AG10803 (cell line): ENCODE measurements around the gene RABGAP1L.

Experiments used
- DNase-seq: peaks from one replicate; pipeline ENCODE4 v3.0.0; 2010; ENCODE audit warnings: low read depth
- H3K4me3 ChIP-seq: 2 replicates; pipeline ENCODE4 v1.5.1; 2011; ENCODE audit warnings: mild to moderate bottlenecking, low read length, control low read depth
- CTCF ChIP-seq: conservative IDR thresholded peaks from 2 replicates; pipeline ENCODE4 v1.5.1; 2011; ENCODE audit warnings: mild to moderate bottlenecking, low read length, control low read depth, inconsistent platforms

Gene RABGAP1L

GRCh38 chr1:174877208-174877673, 717.9 kb downstream of the RABGAP1L start:
- no peak for TF ChIP-seq CTCF
- no peak for DNase-seq
- no peak overlapping the region for H3K4me3 ChIP-seq

- no peak for TF ChIP-seq CTCF
- no peak for DNase-seq
- H3K4me3 ChIP-seq: no peak overlapping the region
Measured at GRCh38 chr1:174880171-174880570, 720.9 kb downstream of the RABGAP1L start.

DNA sequence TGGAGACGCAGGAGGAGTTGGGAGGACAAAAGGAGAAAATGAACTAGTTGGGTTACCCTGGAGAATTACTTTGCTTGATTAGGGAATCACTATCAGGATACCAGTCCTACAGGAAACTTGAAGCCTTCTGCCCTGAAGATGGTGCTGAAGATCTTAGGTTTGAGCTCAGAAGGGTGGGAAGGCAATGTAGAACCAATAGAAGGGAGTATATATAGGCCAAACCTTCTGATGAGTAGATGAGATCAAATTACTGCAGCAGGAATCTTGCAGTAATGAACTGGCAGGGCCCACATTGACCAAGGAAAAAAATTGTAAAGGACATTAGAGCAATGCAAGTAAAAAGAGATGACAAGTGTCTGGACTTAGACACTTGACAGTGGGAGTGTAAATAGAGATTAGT, 724.1 kb downstream of the RABGAP1L start:
- TF ChIP-seq CTCF: 0 out of 2 replicates have a peak, but pooled peaks have one; percentile 13
- peak; percentile 36 for DNase-seq
- no peak overlapping the region for H3K4me3 ChIP-seq

DNA sequence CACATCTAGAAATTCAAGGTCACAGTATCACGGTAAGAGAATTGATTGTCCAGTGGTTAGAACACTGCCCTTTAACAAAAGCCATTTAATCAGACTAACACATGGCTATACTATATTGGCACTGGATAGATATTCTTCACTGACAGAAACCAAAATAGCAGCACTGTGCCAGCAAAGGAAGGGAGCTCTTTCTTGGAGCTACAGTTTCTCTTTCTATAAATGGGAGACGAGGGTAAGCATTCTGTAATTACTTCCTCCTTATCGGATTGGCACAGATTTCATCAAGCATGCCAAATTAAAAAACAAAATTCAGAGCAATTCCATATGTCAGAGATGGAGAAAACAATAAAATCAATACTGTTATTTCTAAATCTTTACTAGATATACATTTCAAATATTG, 724.7 kb downstream of the RABGAP1L start:
- no peak for TF ChIP-seq CTCF
- DNase-seq: no peak
- no peak overlapping the region for H3K4me3 ChIP-seq

GRCh38 chr1:174884566-174884965, 725.2 kb downstream of the RABGAP1L start:
- H3K4me3 ChIP-seq: no peak overlapping the region
- no peak for TF ChIP-seq CTCF
- DNase-seq: no peak

DNA sequence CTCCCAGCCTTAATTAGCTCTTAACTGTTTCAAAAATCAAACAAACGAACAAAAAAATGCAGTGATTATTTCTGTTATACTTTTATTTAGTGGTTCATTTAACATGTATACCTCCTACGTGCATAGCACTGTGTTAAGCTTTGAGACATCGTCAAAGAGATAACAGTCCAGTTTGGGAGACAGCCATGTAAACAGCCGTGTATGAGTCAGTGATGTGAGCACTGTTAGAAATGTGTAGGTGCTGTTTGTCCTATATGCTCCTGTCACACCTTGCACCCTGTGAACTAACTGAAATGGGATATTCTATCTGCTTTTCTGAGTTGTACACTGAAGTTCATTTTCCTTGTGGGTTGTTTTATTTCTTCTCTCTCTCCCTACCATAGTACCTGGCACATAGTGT, 730.7 kb downstream of the RABGAP1L start:
- no peak for TF ChIP-seq CTCF
- no peak overlapping the region for H3K4me3 ChIP-seq
- no peak for DNase-seq

GRCh38 chr1:174892016-174892415, 732.7 kb downstream of the RABGAP1L start:
- no peak for DNase-seq
- no peak overlapping the region for H3K4me3 ChIP-seq
- TF ChIP-seq CTCF: no peak
